NCI-H2029 (cell line): ENCODE data around the gene ZNF672.
"Not testable (repeated sequence)": the region's sequence is repeated elsewhere in the genome, so short reads cannot be mapped to it uniquely, and the experiment has no call there.

Source experiments
- DNase-seq: peaks from one replicate; lab custom pipeline; 2025; lab: John Stamatoyannopoulos, UW

The ZNF672 gene

GRCh38 chr1:248837781-248838356 lies at the start of gene ZNF672:
Gene ZNF672 (plus strand): TSS chr1:248838224. CDS start chr1:248847275, 9,051 bp downstream.
- DNase-seq: peak; percentile 98

DNA sequence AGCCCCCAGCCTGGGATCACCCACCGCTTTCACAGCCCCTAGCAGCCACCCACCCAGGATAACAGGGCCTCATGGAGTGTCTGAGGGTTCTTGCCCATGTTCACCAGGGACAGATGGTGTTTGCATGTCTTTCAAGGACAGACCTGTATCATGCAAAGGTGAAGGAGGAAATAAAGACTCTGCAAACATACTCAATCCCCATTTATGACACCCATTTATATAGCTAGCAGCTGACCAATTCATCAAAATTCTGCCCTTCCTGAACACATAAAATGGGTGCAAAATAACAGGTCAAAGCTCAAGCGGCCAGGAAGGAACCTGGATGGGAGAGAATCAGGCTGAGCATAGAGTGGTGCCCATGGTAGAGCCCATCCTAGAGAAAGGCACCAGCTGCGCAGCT lies 49.7 kb upstream of the ZNF672 start:
- no peak for DNase-seq

DNA sequence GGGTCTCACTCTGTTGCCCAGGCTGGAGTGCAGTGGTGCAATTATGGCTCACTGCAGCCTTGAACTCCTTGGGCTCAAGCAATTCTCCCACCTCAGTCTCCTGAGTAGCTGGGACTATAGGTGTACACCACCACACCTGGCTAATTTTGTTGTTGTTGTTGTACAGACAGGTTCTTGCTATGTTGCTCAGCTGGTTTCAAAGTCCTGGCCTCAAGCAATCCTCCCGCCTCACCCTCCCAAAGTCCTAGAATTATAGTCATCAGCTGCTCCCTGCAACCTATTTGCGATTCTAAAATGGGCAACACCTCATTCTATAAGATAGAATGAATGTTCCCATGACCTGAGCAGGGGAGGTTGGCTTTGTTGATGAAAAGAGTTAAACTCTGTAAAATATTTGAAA lies 48.7 kb upstream of the ZNF672 start:
- not testable (repeated sequence) for DNase-seq

- DNase-seq: no peak
Observed at GRCh38 chr1:248790456-248790855, 47.6 kb upstream of the ZNF672 start.

GRCh38 chr1:248791010-248791409 lies 47.0 kb upstream of the ZNF672 start:
- DNase-seq: no peak

DNA sequence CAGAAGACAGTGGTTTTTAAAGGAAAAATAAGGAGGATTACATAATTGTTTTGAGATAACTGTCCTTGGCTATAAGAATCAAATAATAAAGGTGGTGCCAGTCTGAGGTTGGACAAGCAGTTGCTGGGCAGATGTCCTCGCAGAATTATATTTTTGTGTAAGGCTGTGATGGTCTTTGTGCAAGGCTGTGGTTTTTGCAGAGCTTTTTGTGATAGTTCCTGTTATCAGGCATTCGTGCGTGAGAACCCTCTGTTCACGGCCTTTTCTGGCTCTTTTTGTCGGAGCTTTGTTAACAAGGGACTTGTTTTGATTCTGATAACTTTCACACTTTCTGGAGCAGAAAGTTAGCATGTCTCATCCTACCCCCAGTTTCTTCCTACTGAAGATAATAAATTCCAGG lies 45.7 kb upstream of the ZNF672 start:
- no peak for DNase-seq

GRCh38 chr1:248793592-248793991 lies 44.4 kb upstream of the ZNF672 start:
- no peak for DNase-seq

DNA sequence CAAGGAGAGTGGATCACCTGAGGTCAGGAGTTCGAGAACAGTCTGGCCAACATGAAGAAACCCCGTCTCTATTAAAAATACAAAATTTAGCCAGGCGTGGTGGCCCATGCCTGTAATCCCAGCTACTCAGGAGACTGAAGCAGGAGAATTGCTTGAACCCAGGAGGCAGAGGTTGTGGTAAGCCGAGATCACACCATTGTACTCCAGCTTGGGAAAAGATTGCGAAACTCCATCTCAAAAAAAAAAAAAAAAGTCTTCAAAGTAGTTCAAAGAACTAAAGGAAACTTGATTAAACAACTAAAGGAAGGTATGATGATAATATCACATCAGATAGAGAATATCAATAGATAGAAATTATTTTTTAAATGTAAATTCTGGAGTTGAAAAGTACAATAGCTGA lies 43.4 kb upstream of the ZNF672 start:
- DNase-seq: not testable (repeated sequence)

GRCh38 chr1:248798791-248799190 lies 39.2 kb upstream of the ZNF672 start:
- DNase-seq: no peak

GRCh38 chr1:248800459-248800858 lies 37.6 kb upstream of the ZNF672 start:
- DNase-seq: no peak

GRCh38 chr1:248802454-248802853 lies 35.6 kb upstream of the ZNF672 start:
- DNase-seq: no peak

- not testable (repeated sequence) for DNase-seq
Observed at GRCh38 chr1:248803501-248803900, 34.5 kb upstream of the ZNF672 start.

DNA sequence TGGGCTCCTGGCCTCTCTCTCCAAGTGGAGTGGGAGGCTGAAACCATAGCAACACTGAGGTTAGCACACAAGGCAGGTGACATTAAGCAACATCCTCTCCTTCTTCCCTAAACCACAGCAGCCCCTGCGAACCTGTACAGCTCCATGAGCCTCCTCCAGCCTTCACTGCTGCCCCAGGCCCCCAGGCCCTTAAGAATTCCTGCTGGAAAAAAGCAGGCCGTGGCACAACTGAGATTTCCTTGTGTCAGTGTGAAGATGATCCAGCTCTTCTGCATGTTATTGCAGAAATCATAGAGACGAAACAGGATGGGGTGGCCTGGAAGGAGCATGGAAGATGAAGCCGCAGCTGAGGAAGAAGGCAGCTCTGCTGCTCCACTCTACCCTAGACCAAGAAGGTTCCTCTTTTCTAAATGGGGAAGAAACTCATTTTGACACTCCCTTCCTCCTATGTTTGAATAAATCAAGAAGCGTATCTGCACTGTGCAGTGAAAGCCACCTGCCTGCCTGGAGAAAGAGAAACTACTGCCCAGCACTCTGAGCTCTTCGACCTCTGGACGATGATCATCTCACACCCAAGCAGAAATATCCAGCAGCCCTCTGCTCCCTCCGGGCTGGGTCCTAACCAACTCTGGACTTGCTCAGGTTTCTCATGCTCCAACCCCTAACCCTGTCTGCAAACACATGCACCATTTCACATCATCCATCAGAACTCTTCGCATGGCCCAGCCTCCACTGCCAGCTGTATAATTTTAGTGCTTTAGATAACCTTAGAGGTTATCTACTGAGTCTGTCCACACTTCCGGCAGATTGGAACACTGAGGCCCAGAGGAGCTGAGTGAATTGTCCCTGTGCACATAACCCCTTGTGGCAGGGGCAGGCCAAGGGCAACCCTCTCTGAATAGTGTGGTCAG lies 33.0 kb upstream of the ZNF672 start:
- no peak for DNase-seq

- DNase-seq: no peak
Observed at GRCh38 chr1:248805876-248806275, 32.1 kb upstream of the ZNF672 start.

DNA sequence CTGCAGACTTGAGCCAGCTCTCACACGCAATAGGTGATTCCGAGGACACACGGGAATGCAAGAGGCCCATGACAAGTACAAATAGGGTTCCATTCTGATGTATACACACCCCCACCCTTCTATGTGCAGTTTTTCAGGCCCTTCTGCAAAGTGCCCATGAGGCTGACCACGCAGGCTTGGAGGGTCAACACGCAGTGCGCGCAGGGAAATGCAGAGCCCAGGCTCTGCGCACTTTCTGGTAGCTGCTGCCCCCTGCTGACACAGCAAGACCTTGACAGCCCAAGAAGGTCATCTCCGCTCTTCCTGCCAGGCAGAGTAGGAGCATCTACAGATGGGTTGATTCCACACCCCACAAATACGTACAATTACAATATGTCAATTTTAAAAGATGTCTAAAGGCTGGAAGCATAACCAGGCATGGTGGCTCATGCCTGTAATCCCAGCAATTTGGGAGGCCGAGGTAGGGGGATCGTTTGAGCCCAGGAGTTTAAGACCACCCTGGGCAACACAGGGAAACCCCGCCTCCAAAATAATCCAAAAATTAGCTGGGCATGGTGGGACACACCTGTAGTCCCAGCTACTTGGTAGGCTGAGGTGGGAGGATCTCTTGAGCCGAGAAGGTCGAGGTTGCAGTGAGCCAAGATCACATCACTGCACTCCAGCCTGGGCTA lies 30.8 kb upstream of the ZNF672 start:
- no peak for DNase-seq

GRCh38 chr1:248808876-248809275 lies 29.1 kb upstream of the ZNF672 start:
- no peak for DNase-seq

DNA sequence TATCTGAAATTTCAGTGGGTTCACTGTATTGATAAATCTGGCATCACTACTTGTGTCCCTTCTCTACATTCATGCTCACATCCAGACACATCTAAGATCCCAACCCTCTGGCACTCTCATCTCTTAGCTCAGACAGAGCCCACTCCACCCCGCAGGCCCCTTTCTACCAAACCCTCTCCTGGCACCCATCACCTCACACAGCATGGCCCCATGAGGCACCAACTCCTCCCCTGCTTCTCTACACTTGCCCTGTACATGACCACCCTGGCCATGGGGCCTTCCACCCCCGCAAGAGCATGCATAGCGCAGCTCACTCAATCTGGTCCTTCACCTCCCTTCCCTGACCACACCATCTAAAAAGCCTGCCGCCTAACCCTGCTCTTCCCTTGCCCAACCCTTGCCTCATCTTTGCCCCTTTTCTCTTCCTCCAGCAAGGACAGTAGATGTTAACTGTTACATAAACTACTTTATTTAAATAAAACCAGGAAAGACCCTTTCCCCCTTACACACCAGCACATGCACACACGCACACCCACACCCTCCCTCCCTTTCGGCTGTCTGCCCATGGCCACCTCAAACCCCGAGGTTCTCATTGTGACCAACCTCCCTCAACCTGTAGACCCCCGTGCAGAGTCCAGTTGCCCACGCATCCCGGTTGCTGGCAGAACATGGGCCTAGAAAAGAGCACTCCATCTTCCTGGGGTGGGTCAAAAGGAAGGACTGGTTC lies 27.9 kb upstream of the ZNF672 start:
- DNase-seq: no peak

DNA sequence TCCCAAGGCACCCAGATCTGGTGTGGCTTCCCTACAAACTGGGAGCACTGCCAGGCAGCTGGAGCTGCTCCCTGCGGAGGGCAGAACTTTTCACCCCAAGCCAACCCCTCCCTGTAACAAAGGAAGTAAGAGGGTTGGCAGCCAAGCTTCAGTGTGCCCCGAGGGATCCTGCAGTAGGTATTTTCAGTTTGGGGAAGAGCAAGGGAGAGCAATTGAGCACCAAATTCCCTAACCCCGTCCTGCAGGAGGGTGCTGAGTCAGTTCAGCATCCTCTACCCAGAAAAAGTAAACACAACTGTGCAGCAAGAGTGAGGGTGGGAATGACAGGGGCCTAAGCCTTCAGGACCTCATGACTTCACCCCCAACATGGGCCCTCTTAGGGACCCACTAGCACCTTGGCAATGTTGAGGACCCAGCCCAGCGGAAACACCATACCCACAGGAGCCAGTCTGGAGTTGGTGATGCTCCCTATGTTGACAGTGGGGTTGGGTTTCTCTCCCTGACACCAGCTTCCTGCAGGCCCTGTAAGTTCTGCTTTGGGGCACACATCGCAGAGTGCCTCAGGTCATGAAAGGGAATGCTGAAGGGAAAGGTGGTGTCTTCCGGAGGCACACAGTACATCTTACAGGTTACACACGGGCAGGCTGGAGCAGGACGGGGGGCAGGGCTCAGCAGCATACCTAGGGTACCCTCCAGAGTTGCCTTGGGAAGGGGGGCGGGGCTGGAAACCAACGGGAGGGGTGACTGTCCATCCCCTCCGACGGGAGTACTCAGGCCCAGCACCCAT lies 27.1 kb upstream of the ZNF672 start:
- no peak for DNase-seq

- DNase-seq: no peak
Observed at GRCh38 chr1:248811514-248812490, 26.2 kb upstream of the ZNF672 start.

DNA sequence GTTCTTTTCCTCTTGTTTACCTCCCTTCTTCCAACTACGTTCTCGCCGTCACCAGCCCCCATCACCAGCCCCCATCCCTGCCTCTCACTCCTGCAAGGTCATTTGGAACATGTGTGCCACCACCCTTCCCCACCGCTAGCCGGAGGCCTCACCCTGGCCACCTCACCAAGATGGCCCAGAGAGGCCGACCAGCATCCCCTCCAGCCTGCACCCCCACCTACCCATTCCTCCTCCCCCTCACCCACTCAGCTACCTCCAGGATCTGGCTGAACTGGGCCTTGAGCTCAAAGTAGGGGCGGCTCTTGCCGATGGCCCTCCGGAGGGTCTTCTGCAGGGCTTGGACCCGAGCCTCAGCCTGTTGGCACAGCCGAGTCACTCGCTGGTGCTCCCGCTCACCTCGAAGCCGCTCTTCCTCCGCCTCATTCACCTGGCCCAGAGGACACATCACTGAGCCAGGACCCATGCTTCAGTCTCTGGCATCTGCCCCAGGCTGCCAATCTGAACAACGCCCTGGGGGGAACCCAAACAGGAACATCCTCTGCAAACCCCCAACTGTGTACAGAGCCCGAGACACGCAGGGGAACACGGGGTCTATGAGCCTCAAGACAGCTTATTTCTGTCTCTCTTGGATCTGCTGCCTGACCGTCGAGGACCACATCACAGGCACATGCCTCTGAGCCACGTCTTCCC lies 25.1 kb upstream of the ZNF672 start:
- no peak for DNase-seq
